GM18505 (cell line): ENCODE results near the gene GLT8D1.

Experiments
- ATAC-seq: cut with Tn5 transposase; IDR thresholded peaks from one replicate; pipeline ENCODE4 v1.9.1; 2021; ENCODE audit not compliant: unreplicated experiment
- POLR2A ChIP-seq: IDR thresholded peaks from 4 replicates; pipeline ENCODE4 v1.6.1; 2011; ENCODE audit warnings: borderline replicate concordance; ENCODE audit not compliant: insufficient read depth, insufficient read length; ENCODE audit errors: extremely low read depth

Gene GLT8D1

DNA sequence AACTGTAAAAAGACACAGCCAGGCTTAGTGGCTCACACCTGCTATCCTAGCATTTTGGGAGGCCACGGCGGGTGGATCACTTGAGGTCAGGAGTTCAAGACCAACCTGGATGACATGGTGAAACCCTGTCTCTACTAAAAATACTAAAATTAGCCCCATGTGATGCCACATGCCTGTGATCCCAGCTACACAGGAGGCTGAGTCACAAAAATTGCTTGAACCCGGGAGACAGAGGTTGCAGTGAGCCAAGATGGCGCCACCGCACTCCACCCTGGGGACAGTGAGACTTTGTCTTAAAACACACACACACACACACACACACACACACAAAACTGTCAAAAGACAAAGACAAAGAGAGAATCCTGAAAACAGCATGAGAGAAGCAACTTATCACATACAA lies 18.3 kb upstream of the GLT8D1 start:
- ATAC-seq, result no peak
- TF ChIP-seq POLR2A, result no peak

DNA sequence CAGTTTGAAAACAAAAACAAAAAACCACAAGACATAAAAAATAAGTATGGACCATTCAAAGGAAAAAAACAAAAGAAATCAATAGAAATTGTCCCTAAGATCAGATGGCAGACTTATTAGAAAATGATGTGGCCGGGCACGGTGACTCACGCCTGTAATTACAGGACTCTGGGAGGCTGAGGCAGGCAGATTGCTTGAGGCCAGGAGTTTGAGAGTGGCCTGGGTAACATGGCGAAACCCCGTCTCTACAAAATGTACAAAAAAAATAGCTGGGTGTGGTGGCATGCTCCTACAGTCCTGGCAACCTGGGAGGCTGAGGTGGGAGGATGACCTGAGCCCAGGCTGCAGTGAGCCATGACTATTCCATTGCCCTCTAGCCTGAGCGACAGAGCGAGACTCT lies 16.9 kb upstream of the GLT8D1 start:
- ATAC-seq, result no peak

DNA sequence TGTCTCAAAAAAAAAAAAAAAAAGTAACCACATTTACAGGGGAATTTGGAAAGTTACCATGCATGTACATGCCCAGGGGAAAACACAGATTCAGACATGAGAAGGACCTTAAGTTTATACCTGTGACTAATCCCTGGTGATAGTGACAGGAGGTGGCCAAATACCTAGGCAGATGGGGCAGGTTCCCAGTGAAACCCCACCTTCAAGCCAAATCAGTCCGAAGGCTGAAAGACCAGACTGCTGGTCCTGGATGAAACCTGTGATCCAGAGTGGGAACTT lies 16.1 kb upstream of the GLT8D1 start:
- no peak for TF ChIP-seq POLR2A
- no peak for ATAC-seq

More for the DNA sequence above, 16.9 kb upstream of the GLT8D1 start:
- no peak for TF ChIP-seq POLR2A

DNA sequence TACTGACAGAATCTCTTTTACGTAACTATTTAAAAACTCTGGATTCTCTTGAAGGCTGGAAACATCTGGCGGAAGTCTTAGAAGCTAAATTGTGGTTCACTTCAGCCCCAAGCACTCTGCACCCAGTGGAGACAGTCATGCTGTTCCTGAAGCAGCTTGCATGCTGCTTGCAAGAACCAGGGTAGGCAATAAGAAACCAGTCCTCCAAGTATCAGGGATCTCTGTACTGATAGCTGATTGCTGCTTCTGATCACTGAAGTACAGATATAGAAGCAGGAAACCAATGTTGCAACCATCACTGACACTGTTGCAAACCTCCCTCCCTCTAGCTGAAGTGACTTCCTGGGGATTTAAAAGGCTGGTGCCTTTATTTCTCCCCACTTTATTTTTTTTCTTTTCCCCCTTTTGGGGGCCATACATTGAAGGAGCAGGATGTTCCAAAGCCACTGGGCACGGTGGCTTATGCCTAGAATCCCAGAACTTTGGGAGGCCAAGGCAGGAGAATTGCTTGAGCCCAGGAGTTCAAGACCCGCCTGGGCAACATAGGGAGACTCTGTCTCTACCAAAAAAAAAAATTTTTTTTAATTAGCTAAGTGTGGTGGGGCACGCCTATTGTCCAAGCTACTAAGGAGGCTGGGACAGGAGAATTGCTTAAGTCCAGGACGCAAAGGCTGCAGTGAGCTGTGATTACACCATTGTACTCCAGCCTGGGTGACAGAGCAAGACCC lies 15.6 kb upstream of the GLT8D1 start:
- ATAC-seq, result peak; percentile 64

DNA sequence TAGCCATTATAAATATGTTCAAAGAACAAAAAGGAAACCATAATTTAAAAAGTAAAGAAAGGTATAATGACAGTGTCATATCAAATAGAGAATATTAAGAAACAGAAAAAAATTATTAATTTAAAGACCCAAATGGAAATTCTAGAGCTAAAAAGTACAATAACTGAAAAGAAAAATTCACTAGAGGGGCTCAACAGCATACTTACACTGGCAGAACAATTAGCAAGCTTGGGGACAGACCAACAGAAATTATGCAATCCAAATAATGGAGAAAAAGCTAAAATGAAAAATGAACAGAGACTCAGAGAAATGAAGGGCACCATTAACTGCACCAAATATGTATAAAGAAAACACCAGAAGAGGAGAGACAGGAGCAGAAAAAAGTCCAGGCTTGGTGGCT lies 14.0 kb upstream of the GLT8D1 start:
- no peak for ATAC-seq

More for the DNA sequence above, 15.6 kb upstream of the GLT8D1 start:
- TF ChIP-seq POLR2A, result no peak

DNA sequence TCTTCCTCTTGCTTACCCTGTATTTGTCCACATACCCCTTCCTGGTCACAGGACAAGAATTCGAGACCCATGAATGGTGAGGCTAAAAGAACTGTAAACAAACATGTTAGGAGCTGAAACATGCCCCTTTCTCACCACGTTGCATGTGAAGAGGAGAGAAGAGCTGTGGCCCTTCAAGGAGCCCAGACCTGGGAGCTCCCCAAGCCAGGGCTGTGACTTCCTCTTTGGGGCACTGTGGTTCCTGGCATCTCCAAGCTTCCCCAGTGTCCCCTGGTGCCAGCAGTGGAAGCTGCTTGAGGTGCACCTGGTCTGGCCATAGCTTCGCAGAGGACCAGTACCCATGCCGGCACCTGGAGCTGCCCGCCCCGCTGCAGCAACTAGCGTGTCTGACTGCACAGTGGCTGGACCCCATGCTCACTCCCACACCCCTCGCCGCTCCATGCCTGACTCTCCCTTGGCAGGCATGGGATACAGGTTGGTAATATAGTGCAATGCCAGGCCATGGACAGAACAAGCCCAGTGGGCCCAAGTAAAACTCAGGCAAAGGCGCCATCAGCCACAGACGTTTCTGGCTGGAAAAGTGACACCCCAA lies 10.2 kb upstream of the GLT8D1 start:
- TF ChIP-seq POLR2A, result no peak
- no peak for ATAC-seq

More for the DNA sequence above, 14.0 kb upstream of the GLT8D1 start:
- no peak for TF ChIP-seq POLR2A

DNA sequence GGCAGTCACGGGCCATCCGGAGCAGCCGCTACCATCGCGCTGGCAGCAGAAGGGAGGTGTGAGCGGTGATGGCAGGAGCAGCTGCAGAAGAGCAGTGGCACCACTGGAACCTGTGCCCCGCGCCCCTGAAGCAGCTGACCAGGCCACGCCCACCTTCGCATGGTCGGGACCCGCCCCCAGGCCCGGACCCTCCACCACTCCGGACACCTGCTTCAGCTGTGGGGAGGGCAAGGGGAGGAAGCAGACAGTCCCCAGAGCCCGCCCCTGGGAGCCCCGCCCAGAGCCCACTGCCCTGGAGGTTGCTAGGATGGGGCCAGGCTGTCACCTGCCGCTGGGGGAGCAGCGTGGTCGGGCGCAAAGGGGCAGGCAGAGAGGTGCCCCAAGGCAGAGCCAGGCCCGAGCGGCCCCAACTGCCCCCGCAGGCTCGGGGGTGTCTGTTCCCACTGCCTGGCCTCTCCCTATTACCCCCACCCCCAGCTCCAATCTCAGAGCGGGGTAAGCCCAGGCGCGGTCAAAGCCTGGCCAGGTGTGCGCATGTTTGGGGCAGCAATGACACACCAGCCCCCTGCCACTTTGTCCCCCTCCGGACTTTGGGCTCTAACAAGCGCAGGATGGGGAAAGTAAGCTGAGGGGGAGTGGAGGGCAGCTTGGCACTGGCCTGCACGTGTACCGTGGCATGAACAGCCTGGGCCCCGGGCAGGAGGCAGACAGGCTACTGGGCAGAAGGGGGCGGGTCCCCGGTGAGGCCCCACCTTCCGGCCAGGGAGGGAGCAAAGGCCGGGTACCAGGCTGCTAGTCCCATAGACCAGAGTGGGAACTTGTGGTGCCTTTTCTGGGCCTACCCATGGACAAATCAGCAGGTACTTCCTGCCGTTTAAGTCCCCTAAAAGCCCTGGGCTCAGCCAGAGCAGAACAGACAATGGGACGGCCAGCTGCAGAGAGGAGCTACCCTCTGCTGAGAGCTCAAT lies 9.0 kb upstream of the GLT8D1 start:
- no peak for ATAC-seq
- TF ChIP-seq POLR2A, result no peak

DNA sequence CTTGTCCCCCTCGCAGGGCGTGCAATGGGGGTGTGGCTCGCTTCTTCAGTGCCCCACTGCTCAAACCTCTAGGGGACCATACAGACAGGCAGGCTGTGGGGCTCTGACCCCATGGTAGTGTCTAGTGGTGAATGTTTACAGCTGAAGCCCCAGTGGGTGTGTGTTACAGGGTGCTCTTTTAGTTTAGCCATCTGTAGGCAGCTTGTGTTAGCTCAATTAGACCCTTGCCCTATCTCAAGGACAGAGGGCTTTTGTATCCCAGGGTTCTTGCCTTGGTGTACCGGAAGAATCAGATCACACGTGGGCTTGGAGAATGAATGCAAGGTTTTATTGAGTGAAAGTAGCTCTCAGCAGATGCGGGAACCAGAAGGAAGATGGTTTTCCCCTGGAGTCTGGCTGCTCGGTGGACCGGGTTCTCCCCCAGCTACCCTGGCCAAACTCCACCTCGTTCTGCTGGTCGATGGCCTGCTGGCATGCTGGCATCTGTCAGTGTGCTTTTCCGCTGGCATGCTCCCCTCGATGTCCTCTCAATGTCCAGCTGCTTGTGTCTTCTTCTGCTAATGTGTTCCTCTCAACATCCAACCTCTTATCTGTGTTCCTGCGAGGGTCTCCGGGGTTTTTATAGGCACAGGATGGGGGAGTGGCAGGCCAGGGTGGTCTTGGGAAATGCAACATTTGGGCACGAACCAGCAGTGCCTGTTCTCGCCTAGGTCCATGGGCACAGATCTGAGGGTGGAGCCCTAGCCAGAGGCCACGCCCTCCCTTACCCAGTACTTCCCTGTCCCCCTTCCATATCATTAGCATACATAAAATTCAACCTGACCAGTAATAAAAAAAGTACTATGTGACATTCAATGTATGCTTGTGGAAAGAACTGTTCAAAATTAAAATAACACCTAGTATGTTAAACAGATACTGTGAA lies 7.0 kb upstream of the GLT8D1 start:
- ATAC-seq, result no peak
- TF ChIP-seq POLR2A, result no peak

DNA sequence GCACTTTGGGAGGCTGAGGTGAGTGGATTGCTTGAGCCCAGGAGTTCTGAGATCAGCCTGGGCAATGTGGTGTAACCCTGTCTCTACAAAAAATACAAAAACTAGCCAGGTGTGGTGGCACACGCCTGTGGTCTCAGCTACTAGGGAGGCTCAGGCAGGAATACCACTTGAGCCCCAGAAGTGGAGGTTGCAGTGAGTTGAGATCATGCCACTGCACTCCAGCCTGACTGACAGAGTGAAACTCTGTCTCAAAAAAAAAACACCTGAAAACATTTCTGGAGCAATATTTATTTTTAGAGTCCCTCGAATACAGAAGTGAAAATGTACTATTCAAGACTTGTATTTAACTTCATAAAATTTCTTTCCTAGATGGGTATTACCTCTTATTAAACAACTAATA lies 4.9 kb upstream of the GLT8D1 start:
- no peak for TF ChIP-seq POLR2A
- no peak for ATAC-seq

DNA sequence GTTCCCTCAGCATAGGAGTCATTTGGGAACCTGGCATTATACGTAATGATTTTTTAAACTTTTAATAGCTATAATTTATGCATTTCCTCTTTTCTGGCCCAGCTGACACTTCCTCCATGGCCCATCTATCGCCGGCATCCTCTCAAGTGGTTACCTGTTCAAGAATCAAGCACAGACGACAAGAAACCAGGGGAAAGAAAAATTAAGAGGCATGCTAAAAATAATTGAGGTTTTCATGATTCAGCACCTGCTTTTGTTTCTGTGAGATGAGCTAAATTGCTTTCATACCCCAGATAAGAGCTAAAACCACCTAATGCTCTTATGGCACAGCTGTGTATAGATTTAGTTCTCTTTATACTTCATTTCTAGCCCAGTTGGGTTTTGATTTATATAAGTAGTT lies 2.0 kb upstream of the GLT8D1 start:
- ATAC-seq, result no peak
- no peak for TF ChIP-seq POLR2A

DNA sequence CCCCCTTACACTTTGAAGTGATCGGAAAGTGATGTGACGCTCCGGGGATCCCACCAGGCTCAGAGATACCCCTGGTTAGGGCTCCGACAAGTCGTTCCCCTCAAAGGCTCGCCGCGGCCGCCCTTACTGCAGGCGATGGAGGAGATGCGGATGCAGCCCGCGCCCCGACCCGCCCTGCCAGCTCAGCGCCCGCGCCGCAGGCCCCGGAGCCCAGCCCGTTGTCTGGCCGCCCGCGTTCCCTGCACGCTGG lies 228 bp downstream of the GLT8D1 start:
- TF ChIP-seq POLR2A, result no peak
- ATAC-seq, result no peak

DNA sequence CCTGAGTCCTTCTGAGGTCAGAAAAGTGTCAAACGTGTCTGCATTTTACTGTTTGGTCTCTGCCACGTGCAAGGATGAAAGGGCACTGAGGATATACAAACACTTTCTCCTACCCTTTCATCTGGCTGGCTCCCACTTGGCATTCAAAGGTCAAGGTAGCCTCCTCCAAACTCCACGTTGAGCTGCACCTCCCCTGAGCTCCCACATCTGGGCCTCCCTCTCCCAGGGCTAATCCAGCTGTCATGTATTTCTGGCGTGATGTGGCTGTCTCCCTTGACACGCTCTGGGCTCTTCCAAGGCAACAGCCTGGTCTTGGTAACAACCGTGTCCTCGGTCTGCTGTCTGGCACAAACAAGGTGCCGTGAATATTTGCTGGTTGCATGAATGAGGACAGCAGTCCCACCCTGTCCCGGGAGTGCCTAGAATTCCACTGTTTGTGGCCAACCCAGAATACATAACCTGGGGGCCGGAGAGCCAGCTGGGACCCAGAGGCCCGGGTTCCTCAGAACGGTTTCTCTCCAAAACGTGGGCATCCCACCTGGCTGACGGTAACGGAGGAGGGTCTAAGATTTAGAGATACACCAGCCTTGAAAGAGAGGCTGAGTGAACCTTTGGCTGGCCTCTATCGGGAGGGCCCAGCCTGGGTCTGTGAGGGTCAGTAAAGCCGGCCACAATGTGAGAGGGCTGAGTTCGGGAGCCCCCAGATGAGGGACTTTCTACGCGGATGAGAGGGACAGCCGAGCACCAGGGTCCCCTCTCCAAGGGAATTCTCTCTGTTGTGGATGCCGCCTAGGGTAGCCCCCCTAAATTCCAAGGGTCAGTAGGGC lies 767 bp downstream of the GLT8D1 start:
- ATAC-seq, result no peak
- no peak for TF ChIP-seq POLR2A
